Measurements from ENCODE around the gene ASAH2. TPM values are rescaled to one million over a fixed set of nuclear protein-coding genes. Genes with fewer than 3 reads are reported as not detected.
"Not testable (repeated sequence)": the region's sequence is repeated elsewhere in the genome, so short reads cannot be mapped to it uniquely, and the experiment has no call there.

Gene ASAH2
- total RNA-seq, 1 donor = 1.5 TPM

- DNase-seq (ENCODE audit: low read depth) = no peak
- H3K4me3 ChIP-seq (ENCODE audit: low read depth, low read length) = no peak overlapping the region
- TF ChIP-seq, protein P1, sequence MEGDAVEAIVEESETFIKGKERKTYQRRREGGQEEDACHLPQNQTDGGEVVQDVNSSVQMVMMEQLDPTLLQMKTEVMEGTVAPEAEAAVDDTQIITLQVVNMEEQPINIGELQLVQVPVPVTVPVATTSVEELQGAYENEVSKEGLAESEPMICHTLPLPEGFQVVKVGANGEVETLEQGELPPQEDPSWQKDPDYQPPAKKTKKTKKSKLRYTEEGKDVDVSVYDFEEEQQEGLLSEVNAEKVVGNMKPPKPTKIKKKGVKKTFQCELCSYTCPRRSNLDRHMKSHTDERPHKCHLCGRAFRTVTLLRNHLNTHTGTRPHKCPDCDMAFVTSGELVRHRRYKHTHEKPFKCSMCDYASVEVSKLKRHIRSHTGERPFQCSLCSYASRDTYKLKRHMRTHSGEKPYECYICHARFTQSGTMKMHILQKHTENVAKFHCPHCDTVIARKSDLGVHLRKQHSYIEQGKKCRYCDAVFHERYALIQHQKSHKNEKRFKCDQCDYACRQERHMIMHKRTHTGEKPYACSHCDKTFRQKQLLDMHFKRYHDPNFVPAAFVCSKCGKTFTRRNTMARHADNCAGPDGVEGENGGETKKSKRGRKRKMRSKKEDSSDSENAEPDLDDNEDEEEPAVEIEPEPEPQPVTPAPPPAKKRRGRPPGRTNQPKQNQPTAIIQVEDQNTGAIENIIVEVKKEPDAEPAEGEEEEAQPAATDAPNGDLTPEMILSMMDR (IDR thresholded peaks at IDR 0.05; ENCODE audit: insufficient read depth, low read length) = no peak
These were observed 28.2 kb upstream of the ASAH2 start for GRCh38 chr10:50279489-50279888.

DNA sequence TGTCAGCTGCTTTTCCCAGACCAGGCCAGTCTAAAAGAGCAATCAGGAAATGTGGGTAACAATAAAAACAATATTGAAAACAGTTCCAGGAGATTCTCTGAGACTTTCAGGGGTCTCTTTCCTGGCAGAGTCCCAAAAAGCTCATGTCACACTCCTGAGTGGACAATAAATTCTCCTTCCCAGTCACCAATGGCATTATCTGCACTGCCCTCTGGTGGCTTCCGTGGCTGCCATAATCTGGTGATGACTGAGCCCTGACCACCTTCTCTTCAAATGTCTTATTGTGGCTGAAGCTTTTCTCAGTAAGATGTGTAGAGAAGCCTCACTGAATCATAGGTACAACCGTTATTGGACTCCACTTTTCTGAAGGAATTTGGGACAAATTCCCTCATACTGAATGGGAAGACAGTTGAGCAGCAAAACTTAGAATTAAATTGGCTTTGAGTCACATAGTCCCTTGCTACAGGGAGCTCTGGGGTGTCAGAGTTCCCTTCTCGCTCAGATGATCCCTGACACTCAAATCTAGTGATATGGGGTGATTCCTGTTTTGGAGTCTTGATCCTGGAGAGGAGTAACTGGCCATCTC, 24.4 kb upstream of the ASAH2 start:
- DNase-seq (ENCODE audit: low read depth) = peak; percentile 16
- TF ChIP-seq, protein P1 (IDR thresholded peaks at IDR 0.05; ENCODE audit: insufficient read depth, low read length) = peak; percentile 50
- H3K4me3 ChIP-seq (ENCODE audit: low read depth, low read length) = no peak overlapping the region

DNA sequence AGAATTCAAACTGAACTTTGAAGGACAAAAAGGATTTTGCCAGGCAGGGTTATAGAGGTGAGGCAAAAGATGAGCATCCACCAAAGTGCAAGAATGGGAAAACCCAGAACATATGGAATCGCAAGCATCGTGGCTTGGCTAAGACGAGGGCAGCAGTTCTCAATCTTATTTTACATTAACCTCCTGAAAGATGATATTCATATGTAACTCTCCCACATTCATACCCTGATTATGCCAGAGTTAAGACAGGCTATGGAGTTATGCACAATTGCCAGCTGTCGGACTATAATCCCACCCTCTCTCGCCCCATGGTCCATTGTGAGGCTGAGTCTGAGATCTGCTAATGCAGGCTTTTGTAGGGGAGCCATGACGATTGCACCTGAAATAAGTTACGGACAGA, 21.2 kb upstream of the ASAH2 start:
- TF ChIP-seq, protein P1 (IDR thresholded peaks at IDR 0.05; ENCODE audit: insufficient read depth, low read length) = no peak
- no peak for DNase-seq (ENCODE audit: low read depth)
- no peak overlapping the region for H3K4me3 ChIP-seq (ENCODE audit: low read depth, low read length)

- no peak overlapping the region for H3K4me3 ChIP-seq (ENCODE audit: low read depth, low read length)
- TF ChIP-seq, protein P1 (IDR thresholded peaks at IDR 0.05; ENCODE audit: insufficient read depth, low read length) = no peak
- DNase-seq (ENCODE audit: low read depth) = no peak
These were observed 20.4 kb upstream of the ASAH2 start for GRCh38 chr10:50271564-50272250.

GRCh38 chr10:50267877-50268276, 16.6 kb upstream of the ASAH2 start:
- not testable (repeated sequence) for H3K4me3 ChIP-seq (ENCODE audit: low read depth, low read length); DNase-seq (ENCODE audit: low read depth)

DNA sequence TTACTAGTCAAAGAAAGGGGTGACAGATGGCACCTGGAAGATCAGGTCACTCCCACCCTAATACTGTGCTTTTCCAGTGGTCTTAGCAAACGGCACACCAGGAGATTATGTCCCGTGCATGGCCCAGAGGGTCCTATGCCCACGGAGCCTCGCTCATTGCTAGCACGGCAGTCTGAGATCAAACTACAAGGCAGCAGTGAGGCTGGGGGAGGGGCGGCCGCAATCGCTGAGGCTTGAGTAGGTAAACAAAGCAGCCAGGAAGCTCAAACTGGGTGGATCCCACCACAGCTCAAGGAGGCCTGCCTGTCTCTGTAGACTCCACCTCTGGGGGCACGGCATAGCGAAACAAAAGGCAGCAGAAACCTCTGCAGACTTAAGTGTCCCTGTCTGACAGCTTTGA, 11.3 kb upstream of the ASAH2 start:
- not testable (repeated sequence) for DNase-seq (ENCODE audit: low read depth); H3K4me3 ChIP-seq (ENCODE audit: low read depth, low read length)

DNA sequence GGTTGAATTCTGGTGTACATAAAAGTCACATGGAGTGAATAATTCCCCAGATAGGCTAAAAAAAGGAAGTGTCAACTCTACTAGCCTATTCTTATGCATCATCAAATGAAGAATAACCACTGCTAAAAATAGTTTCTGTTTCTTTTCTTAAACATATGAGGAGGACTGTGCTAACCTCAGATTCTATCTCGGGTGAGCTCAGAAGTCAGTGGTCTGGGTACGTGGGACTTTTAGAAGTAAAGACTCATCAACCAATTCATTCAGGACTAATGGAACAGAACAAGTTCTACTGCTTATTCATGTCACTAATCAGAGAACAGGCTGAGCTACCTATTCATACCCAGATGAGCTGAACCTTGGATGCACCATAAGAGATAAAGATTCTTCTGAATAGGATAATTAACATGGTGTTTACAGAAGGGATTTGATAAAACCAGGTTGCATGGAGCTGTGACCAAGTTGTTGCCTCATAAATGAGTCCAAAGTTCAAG, 9.5 kb upstream of the ASAH2 start:
- DNase-seq (ENCODE audit: low read depth) = no peak
- no peak overlapping the region for H3K4me3 ChIP-seq (ENCODE audit: low read depth, low read length)
- TF ChIP-seq, protein P1 (IDR thresholded peaks at IDR 0.05; ENCODE audit: insufficient read depth, low read length) = no peak

GRCh38 chr10:50254479-50254878, 3.2 kb upstream of the ASAH2 start:
- TF ChIP-seq, protein P1 (IDR thresholded peaks at IDR 0.05; ENCODE audit: insufficient read depth, low read length) = no peak
- no peak for DNase-seq (ENCODE audit: low read depth)
- no peak overlapping the region for H3K4me3 ChIP-seq (ENCODE audit: low read depth, low read length)

Data from fibroblast of the aortic adventitia (primary cell).